NCI-H1105 treated with DMSO at 0.1 percent for 48 hours (cell line): ENCODE results near the gene HNRNPUL1.

Source experiments
- DNase-seq: peaks from one replicate; lab custom pipeline; 2025; lab: John Stamatoyannopoulos, UW

Gene HNRNPUL1

DNA sequence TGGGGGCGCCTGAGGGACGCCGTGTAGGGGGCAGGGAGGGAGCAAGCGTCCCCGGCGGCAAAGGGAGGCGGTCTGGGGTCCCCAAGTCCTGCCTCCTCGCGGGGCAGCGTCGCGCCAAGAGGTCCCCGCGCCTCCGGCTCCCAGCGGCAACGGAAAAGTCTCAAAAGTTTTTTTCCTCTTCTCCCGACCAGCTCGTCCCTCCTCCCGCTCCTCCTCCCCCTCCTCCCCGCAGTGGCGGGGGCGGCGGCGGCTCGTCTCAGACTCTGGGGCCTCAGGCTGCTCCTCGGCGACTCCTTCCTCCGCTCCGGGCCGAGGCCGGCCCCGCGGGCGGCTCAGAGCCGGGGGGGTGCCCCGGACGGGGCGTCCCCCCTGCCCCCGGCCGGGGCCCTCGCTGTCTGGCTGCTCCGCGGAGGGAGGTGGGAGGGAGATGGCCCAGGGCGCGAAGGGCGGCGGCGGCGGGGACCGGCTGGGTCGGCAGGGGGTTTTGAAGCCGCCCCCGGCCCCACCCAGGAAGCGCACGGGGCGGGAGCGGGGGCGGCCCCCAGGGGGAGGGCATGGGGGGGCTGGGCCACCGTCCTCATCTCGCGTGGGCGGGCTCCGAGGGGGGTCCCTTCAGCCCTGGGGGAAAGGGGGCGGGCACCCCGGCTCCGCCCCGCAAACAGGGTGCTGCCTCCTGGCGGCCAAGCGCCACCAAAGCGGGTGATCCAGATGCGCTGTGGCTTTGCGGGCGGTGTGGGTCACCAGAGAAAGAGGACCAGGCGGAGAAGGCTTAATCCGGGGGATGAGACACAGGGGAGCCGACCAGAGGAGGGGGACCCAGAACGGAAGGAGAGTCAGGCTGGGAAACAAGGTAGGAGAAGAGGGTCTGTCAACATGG, 89.5 kb downstream of the HNRNPUL1 start, which contains the start of gene TGFB1:
Gene TGFB1, minus strand, starts transcription at position 457 of the 877 bp plus-strand sequence. CDS start 878 bp downstream, outside the sequence.
- peak; percentile 54 for DNase-seq

- DNase-seq = no peak
Measured at GRCh38 chr19:41354343-41354953, 90.3 kb downstream of the HNRNPUL1 start.

DNA sequence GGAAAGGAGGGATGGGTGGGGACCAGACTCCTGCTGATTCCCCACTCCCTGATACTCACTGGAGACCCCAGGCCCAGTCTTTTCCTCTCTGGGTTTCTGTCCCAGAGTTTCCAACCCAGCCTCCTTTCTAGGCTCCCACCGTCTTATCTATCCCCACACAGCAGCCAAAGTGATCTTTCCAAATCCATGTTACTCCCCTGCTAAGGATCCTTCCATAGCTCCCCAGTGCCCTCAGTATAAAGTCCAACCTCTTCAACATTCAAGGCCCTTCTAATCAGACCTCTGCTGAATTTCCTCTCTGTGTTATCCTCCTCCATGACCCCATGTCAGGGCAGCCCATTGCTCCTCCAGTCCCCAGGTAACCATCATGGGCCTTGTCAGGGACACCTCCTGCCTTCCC, 90.9 kb downstream of the HNRNPUL1 start:
- DNase-seq = no peak

DNA sequence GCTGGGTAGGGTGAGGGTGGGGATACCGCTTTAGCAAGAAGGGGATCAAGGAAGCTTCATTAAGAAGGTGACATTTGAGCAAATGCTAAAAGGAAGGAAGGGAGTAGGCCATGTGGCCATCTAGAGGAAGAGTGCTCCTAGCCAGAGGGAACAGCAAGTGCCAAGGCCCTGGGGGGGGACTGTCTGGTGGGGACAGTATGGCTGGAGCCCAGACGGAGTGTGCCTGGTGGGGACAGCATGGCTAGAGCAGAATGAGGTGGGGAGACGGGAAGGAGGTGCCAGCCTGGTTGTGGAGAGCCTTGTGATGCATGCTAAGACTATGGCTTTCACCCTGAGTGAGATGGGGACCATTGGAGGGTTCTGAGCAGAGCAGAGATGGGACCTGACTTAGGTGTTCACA, 91.6 kb downstream of the HNRNPUL1 start:
- no peak for DNase-seq

GRCh38 chr19:41356984-41357739, 93.0 kb downstream of the HNRNPUL1 start:
- no peak for DNase-seq
